Inflammatory macrophage treated with lipopolysaccharide for 4 hours (primary cell): ENCODE measurements around the gene PAX5.
"Not testable (repeated sequence)": the region's sequence is repeated elsewhere in the genome, so short reads cannot be mapped to it uniquely, and the experiment has no call there.

Experiments
- DNase-seq: peaks from one replicate; pipeline ENCODE4 v3.0.0-alpha.2; 2020

PAX5 gene

GRCh38 chr9:37033682-37034304, at the start of gene PAX5:
PAX5 (minus strand) TSS chr9:37034268; CDS start chr9:37034031, 237 bp downstream.
- DNase-seq = no peak

- DNase-seq = no peak
Measured at GRCh38 chr9:37083654-37084053, 49.6 kb upstream of the PAX5 start.

- no peak for DNase-seq
Measured at GRCh38 chr9:37082214-37082765, 48.2 kb upstream of the PAX5 start.

GRCh38 chr9:37081507-37081906, 47.4 kb upstream of the PAX5 start:
- DNase-seq = not testable (repeated sequence)

- peak; percentile 35 for DNase-seq
Measured at GRCh38 chr9:37080165-37080628, 46.1 kb upstream of the PAX5 start.

- peak; percentile 98 for DNase-seq
Measured at GRCh38 chr9:37079370-37080164, 45.5 kb upstream of the PAX5 start.

- DNase-seq = not testable (repeated sequence)
Measured at GRCh38 chr9:37074790-37075189, 40.7 kb upstream of the PAX5 start.

- DNase-seq = no peak
Measured at GRCh38 chr9:37066139-37066725, 32.2 kb upstream of the PAX5 start.

GRCh38 chr9:37062336-37062735, 28.3 kb upstream of the PAX5 start:
- DNase-seq = peak; percentile 55

- DNase-seq = peak; percentile 79
Measured at GRCh38 chr9:37061768-37062167, 27.7 kb upstream of the PAX5 start.

- DNase-seq = no peak
Measured at GRCh38 chr9:37060833-37061232, 26.8 kb upstream of the PAX5 start.

- DNase-seq = no peak
Measured at GRCh38 chr9:37056046-37056920, 22.2 kb upstream of the PAX5 start.

- DNase-seq = not testable (repeated sequence)
Measured at GRCh38 chr9:37054363-37054720, 20.3 kb upstream of the PAX5 start.

GRCh38 chr9:37053684-37054362, 19.8 kb upstream of the PAX5 start:
- DNase-seq = no peak

GRCh38 chr9:37046683-37047082, 12.6 kb upstream of the PAX5 start:
- no peak for DNase-seq

- DNase-seq = no peak
Measured at GRCh38 chr9:37042421-37042820, 8.4 kb upstream of the PAX5 start.

GRCh38 chr9:37040508-37041127, 6.5 kb upstream of the PAX5 start:
- no peak for DNase-seq

- no peak for DNase-seq
Measured at GRCh38 chr9:37038943-37039464, 4.9 kb upstream of the PAX5 start.

- DNase-seq = no peak
Measured at GRCh38 chr9:37038302-37038942, 4.4 kb upstream of the PAX5 start.

- no peak for DNase-seq
Measured at GRCh38 chr9:37037503-37038301, 3.6 kb upstream of the PAX5 start.
